Neural cell (in vitro differentiated cells): ENCODE data around the gene ADAP2. TPM values are rescaled to one million over a fixed set of nuclear protein-coding genes. Genes with fewer than 3 reads are reported as not detected.

Experiments used
- H2AFZ ChIP-seq: fragments of 200-600, 300-800 bp; sonication (generic), shearing (Covaris generic); 2 replicates; pipeline ENCODE4 v1.6.0; 2014; ENCODE audit warnings: low read depth, mild to moderate bottlenecking, antibody characterized with exemption, low read length, moderate library complexity
- H3F3A ChIP-seq: fragments of 200-600 bp; shearing (Covaris generic); 2 replicates; pipeline ENCODE4 v1.6.1; 2016; ENCODE audit warnings: mild to moderate bottlenecking, moderate library complexity, mixed read lengths, antibody characterized with exemption, low read length; ENCODE audit not compliant: insufficient read depth, poor library complexity, severe bottlenecking
- H3K27ac ChIP-seq: fragments of 200-600, 300-800 bp; sonication (generic), shearing (Covaris generic); 2 replicates; pipeline ENCODE4 v1.5.1; 2014; ENCODE audit warnings: mild to moderate bottlenecking, low read length, moderate library complexity
- H3K27me3 ChIP-seq: fragments of 300-800, 200-600 bp; sonication (generic), shearing (Covaris generic); 2 replicates; pipeline ENCODE4 v1.6.0; 2014; ENCODE audit warnings: mild to moderate bottlenecking, low read depth, low read length, moderate library complexity; ENCODE audit not compliant: insufficient read depth
- H3K36me3 ChIP-seq: fragments of 300-800, 200-600 bp; sonication (generic), shearing (Covaris generic); 2 replicates; pipeline ENCODE4 v1.5.1; 2014; ENCODE audit warnings: mild to moderate bottlenecking, antibody characterized with exemption, low read length, moderate library complexity; ENCODE audit not compliant: insufficient read depth
- H3K4me2 ChIP-seq: fragments of 300-800, 200-600 bp; sonication (generic), shearing (Covaris generic); 2 replicates; pipeline ENCODE4 v1.6.0; 2014; ENCODE audit warnings: mild to moderate bottlenecking, low read length
- H3K4me3 ChIP-seq: fragments of 300-800, 200-600 bp; sonication (generic), shearing (Covaris generic); 2 replicates; pipeline ENCODE4 v1.5.1; 2014; ENCODE audit warnings: mild to moderate bottlenecking, low read length, moderate library complexity
- H3K79me2 ChIP-seq: fragments of 200-600 bp; shearing (Covaris generic); replicated peaks from 2 replicates; pipeline ENCODE4 v1.6.0; 2014; ENCODE audit warnings: mild to moderate bottlenecking, low read length, moderate library complexity; ENCODE audit not compliant: insufficient read depth
- H3K9ac ChIP-seq: fragments of 300-800, 200-600 bp; sonication (generic), shearing (Covaris generic); 2 replicates; pipeline ENCODE4 v1.6.1; 2016; ENCODE audit warnings: mild to moderate bottlenecking, low read length, mixed read lengths
- H3K9me2 ChIP-seq: fragments of 200-600 bp; shearing (Covaris generic); 2 replicates; pipeline ENCODE4 v1.6.1; 2016; ENCODE audit warnings: mild to moderate bottlenecking, low read length, mixed read lengths; ENCODE audit not compliant: insufficient read depth
- H3K9me3 ChIP-seq: fragments of 200-600, 300-800 bp; sonication (generic), shearing (Covaris generic); 2 replicates; pipeline ENCODE4 v1.6.1; 2016; ENCODE audit warnings: mild to moderate bottlenecking, mixed run types, low read length, moderate library complexity, mixed read lengths
- H4K20me1 ChIP-seq: fragments of 200-600 bp; shearing (Covaris generic); 2 replicates; pipeline ENCODE4 v1.6.1; 2016; ENCODE audit warnings: mild to moderate bottlenecking, mixed run types; ENCODE audit not compliant: insufficient read depth
- EP300 ChIP-seq: fragments of 450-650 bp; conservative IDR thresholded peaks from 2 replicates; pipeline ENCODE4 v1.6.1; 2014; ENCODE audit warnings: antibody characterized with exemption, mild to moderate bottlenecking, moderate library complexity; ENCODE audit not compliant: poor library complexity, severe bottlenecking
- EZH2 ChIP-seq: fragments of 200-600, 300-800 bp; shearing (Covaris generic), sonication (generic); IDR thresholded peaks from 2 replicates; pipeline ENCODE4 v1.6.1; 2014; ENCODE audit warnings: antibody characterized with exemption, low read length, borderline replicate concordance, mild to moderate bottlenecking; ENCODE audit not compliant: insufficient read depth, poor library complexity, severe bottlenecking
- MXI1 ChIP-seq: fragments of 450-650 bp; conservative IDR thresholded peaks from 2 replicates; pipeline ENCODE4 v1.6.1; 2014; ENCODE audit warnings: antibody characterized with exemption, mild to moderate bottlenecking; ENCODE audit not compliant: poor library complexity, severe bottlenecking
- POLR2AphosphoS5 ChIP-seq: IDR thresholded peaks from 2 replicates; pipeline ENCODE4 v1.6.1; 2012
- RAD21 ChIP-seq: fragments of 450-650 bp; conservative IDR thresholded peaks from 2 replicates; pipeline ENCODE4 v1.6.1; 2014; ENCODE audit warnings: antibody characterized with exemption, mild to moderate bottlenecking, moderate library complexity
- SMC3 ChIP-seq: fragments of 450-650 bp; conservative IDR thresholded peaks from 2 replicates; pipeline ENCODE4 v1.6.1; 2014; ENCODE audit warnings: antibody characterized with exemption, mild to moderate bottlenecking, moderate library complexity; ENCODE audit not compliant: poor library complexity
- TAF1 ChIP-seq: IDR thresholded peaks from 2 replicates; pipeline ENCODE4 v1.6.1; 2012; ENCODE audit warnings: low read depth
- polyA minus RNA-seq: library from RNA; depleted of rRNA, polyadenylated mRNA; stranded (reverse); fragments of >200 nt; gene quantifications from 2 replicates; pipeline ENCODE4 v1.2.3, GENCODE V29; 2014
- polyA plus RNA-seq: library from polyadenylated mRNA; depleted of rRNA; stranded (reverse); fragments of >200 nt; gene quantifications from 2 replicates; pipeline ENCODE4 v1.2.3, GENCODE V29; 2014
- TF ChIP-seq, protein P1 (sequence below): fragments of 450-650 bp; IDR thresholded peaks from 2 replicates; pipeline ENCODE4 v1.5.1; 2014; ENCODE audit warnings: antibody characterized with exemption, mild to moderate bottlenecking, moderate library complexity; ENCODE audit not compliant: poor library complexity, severe bottlenecking
- TF ChIP-seq, protein P2 (sequence below): IDR thresholded peaks from 2 replicates; pipeline ENCODE4 v1.6.1; 2012; ENCODE audit warnings: borderline replicate concordance

The ADAP2 gene, protein sequence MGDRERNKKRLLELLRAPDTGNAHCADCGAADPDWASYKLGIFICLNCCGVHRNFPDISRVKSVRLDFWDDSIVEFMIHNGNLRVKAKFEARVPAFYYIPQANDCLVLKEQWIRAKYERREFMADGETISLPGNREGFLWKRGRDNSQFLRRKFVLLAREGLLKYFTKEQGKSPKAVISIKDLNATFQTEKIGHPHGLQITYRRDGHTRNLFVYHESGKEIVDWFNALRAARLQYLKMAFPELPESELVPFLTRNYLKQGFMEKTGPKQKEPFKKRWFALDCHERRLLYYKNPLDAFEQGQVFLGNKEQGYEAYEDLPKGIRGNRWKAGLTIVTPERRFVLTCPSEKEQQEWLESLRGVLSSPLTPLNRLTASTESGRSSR
- polyA plus RNA-seq (0.92 and 1.1 TPM in 2 replicates), polyA minus RNA-seq (0.35 and 0.73 TPM in 2 replicates)

DNA sequence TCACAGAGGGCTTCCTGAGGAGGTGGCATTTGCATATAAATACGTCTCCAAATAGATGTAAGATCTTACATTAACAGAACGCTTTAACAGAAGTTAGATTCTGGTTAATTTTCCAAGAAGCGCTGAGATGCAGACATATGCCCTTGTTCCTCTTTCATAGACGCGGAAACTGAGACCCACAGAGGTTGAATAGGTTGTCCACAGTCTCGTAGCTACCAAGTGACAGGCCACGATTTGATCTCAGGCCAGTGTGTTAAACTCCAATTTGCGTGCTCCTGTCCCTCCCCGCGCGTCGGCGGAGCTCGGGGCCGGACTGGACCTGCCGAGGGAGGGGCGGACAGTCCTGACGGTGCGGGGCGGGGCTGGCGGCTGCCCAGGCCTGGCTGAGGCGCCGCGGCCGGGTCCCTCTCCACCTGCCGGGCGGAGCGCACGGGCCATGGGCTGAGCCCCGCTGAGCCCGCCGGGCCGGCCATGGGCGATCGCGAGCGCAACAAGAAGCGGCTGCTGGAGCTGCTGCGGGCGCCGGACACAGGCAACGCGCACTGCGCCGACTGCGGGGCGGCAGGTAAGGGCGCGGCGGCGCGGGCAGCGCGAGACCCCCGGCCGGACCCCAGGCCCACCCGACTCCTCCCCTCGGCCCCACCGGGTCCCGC is at the start of gene ADAP2:
ADAP2 (plus strand) TSS at position 402 of the 653 bp plus-strand sequence; CDS start at position 472, 70 bp downstream.
- no peak within 1 kb of the TSS for H2AFZ ChIP-seq
- no peak within 1 kb of the TSS for H3K27ac ChIP-seq

DNA sequence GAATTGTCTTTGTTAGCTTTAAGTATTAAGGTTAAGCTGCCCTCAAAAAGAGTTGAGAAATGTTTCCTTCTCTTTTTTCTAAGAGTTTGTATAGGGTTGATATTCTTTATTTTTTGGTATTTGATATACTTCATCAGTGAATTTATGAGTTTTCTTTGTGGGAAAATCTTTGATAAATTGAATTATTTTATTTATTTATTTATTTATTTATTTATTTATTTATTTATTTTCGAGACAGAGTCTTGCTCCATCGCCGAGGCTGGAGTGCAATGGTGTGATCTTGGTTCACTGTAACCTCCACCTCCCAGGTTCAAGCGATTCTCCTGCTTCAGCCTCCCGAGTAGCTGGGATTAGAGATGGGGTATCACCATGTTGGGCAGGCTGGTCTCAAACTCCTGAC is 35.6 kb upstream of the ADAP2 start:
- no peak overlapping the region for H3K4me3 ChIP-seq
- no peaks in the 10 kb centered on the region for H4K20me1 ChIP-seq
- H3K27ac ChIP-seq, result no peak overlapping the region
- H2AFZ ChIP-seq, result no peak overlapping the region
- no peaks in the 10 kb centered on the region for H3K9me2 ChIP-seq
- H3K27me3 ChIP-seq, result no peaks in the 10 kb centered on the region
- H3K36me3 ChIP-seq, result no peaks in the 10 kb centered on the region
- no peaks in the 10 kb centered on the region for H3K79me2 ChIP-seq
- H3K9ac ChIP-seq, result no peak overlapping the region
- H3F3A ChIP-seq, result no peaks in the 10 kb centered on the region
- no peak overlapping the region for H3K4me2 ChIP-seq
- H3K9me3 ChIP-seq, result no peaks in the 10 kb centered on the region
- TF ChIP-seq, protein P1, sequence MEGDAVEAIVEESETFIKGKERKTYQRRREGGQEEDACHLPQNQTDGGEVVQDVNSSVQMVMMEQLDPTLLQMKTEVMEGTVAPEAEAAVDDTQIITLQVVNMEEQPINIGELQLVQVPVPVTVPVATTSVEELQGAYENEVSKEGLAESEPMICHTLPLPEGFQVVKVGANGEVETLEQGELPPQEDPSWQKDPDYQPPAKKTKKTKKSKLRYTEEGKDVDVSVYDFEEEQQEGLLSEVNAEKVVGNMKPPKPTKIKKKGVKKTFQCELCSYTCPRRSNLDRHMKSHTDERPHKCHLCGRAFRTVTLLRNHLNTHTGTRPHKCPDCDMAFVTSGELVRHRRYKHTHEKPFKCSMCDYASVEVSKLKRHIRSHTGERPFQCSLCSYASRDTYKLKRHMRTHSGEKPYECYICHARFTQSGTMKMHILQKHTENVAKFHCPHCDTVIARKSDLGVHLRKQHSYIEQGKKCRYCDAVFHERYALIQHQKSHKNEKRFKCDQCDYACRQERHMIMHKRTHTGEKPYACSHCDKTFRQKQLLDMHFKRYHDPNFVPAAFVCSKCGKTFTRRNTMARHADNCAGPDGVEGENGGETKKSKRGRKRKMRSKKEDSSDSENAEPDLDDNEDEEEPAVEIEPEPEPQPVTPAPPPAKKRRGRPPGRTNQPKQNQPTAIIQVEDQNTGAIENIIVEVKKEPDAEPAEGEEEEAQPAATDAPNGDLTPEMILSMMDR, result no peak
- TF ChIP-seq EP300 (no peak), TAF1 (no peak), SMC3 (no peak), RAD21 (no peak), EZH2 (no peak), POLR2AphosphoS5 (no peak)
- TF ChIP-seq, protein P2, sequence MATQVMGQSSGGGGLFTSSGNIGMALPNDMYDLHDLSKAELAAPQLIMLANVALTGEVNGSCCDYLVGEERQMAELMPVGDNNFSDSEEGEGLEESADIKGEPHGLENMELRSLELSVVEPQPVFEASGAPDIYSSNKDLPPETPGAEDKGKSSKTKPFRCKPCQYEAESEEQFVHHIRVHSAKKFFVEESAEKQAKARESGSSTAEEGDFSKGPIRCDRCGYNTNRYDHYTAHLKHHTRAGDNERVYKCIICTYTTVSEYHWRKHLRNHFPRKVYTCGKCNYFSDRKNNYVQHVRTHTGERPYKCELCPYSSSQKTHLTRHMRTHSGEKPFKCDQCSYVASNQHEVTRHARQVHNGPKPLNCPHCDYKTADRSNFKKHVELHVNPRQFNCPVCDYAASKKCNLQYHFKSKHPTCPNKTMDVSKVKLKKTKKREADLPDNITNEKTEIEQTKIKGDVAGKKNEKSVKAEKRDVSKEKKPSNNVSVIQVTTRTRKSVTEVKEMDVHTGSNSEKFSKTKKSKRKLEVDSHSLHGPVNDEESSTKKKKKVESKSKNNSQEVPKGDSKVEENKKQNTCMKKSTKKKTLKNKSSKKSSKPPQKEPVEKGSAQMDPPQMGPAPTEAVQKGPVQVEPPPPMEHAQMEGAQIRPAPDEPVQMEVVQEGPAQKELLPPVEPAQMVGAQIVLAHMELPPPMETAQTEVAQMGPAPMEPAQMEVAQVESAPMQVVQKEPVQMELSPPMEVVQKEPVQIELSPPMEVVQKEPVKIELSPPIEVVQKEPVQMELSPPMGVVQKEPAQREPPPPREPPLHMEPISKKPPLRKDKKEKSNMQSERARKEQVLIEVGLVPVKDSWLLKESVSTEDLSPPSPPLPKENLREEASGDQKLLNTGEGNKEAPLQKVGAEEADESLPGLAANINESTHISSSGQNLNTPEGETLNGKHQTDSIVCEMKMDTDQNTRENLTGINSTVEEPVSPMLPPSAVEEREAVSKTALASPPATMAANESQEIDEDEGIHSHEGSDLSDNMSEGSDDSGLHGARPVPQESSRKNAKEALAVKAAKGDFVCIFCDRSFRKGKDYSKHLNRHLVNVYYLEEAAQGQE, result no peak

More for the DNA sequence above, at the start of gene ADAP2:
- no peaks in the 10 kb centered on the region for H3K79me2 ChIP-seq
- no peak within 1 kb of the TSS for H3K9ac ChIP-seq
- H4K20me1 ChIP-seq, result no peaks in the 10 kb centered on the region
- H3F3A ChIP-seq, result no peaks in the 10 kb centered on the region
- H3K36me3 ChIP-seq, result no peaks in the 10 kb centered on the region
- H3K4me2 ChIP-seq, result no peak within 1 kb of the TSS
- H3K9me3 ChIP-seq, result no peaks in the 10 kb centered on the region
- TF ChIP-seq, protein P1, result no peak
- TF ChIP-seq RAD21 (no peak), EP300 (no peak), SMC3 (no peak), TAF1 (no peak), POLR2AphosphoS5 (no peak), MXI1 (no peak), EZH2 (no peak)
- TF ChIP-seq, protein P2, result no peak
- no peaks in the 10 kb centered on the region for H3K9me2 ChIP-seq
- H3K27me3 ChIP-seq, result peaks cover 48% of the 10 kb centered on the region
- H3K4me3 ChIP-seq, result peak within 1 kb of the TSS; percentile 59
